ENCODE measurements around the gene MDFI. TPM values are rescaled to one million over a fixed set of nuclear protein-coding genes. Genes with fewer than 3 reads are reported as not detected.

The MDFI gene
- polyA plus RNA-seq, 1 of the 3 experiments (the other 2 are of a cell fraction) = 7.0 TPM

DNA sequence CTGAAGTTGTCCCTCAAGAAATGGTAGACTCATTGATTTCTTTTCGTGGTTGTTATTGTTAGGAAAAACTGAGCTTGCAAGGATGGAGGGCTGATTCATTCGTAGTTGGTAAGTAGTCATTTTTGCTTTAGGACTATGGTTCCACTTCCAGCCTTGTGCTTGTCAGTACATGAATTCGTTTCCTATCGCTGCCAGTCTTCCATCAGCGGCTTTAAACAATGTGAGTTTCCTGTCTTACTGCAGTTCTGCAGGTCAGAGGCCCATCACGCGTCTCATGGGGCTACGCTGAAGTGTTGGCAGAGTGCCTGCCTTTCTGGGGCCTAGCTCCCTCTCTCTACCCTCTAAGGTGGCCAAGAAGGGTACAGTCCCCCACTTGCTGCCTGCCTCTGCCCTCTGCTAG lies 11.4 kb upstream of the MDFI start:
- Histone ChIP-seq H3K27ac (ENCODE audit: low read depth in 2 of 2, low read length in 1 of 2) (no peak overlapping the region), H2AFZ (ENCODE audit: low read depth) (no peak overlapping the region), H3K9ac (no peak overlapping the region), H3K36me3 (replicated peaks in 1 of 2; ENCODE audit: control insufficient read depth in 1 of 2, insufficient read depth in 2 of 2, low read length in 1 of 2) (no peaks in the 10 kb centered on the region), H3K79me2 (ENCODE audit: insufficient read depth) (no peaks in the 10 kb centered on the region), H3K4me2 (no peak overlapping the region), H3K9me2 (no peaks in the 10 kb centered on the region), H3K4me1 (ENCODE audit: control insufficient read depth in 1 of 2, insufficient read depth in 2 of 2, low read depth in 1 of 2, low read length in 1 of 2) (peaks cover 0 to 3% of the 10 kb centered on the region in 2 experiments; a peak in 2 of 4 replicates), H3K9me3 (no peaks in the 10 kb centered on the region), H3K27me3 (ENCODE audit: insufficient read depth) (peaks cover 4% of the 10 kb centered on the region; the same call in 1 of the 2 replicates), H3F3A (replicated peaks; ENCODE audit: insufficient read depth) (no peaks in the 10 kb centered on the region), H3K4me3 (ENCODE audit: low read depth in 2 of 2, low read length in 1 of 2) (no peak overlapping the region), H4K20me1 (ENCODE audit: insufficient read depth) (no peaks in the 10 kb centered on the region)
- CTCF ChIA-PET = interaction anchor here (1.2 to 3.0 kb wide), 3 partner anchors 11 to 57 kb away, joined by 3 to 13 read pairs (median 4); no protein-coding TSS in a partner anchor
- POLR2A ChIA-PET = no interaction called here
- WGBS (ENCODE audit: low lambda C conversion rate) = 85% methylated on average over 6 of the region's 8 CpGs
- TF ChIP-seq, protein P1, sequence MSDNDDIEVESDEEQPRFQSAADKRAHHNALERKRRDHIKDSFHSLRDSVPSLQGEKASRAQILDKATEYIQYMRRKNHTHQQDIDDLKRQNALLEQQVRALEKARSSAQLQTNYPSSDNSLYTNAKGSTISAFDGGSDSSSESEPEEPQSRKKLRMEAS (IDR thresholded peaks at IDR 0.05; ENCODE audit: low read depth) = no peak
- TF ChIP-seq NFIC (IDR thresholded peaks at IDR 0.05; ENCODE audit: borderline replicate concordance) = no peak
- no peak for TF ChIP-seq EP300 (IDR thresholded peaks at IDR 0.05; ENCODE audit: borderline replicate concordance in 1 of 2, low read depth in 1 of 2, low read length in 1 of 2)
- TF ChIP-seq MXI1 (IDR thresholded peaks at IDR 0.05; ENCODE audit: low read depth, low read length) = no peak
- no peak for TF ChIP-seq RFX5 (IDR thresholded peaks at IDR 0.05; ENCODE audit: low read length)
- no peak for TF ChIP-seq TAF1 (IDR thresholded peaks at IDR 0.05; ENCODE audit: borderline replicate concordance, low read depth, low read length)
- TF ChIP-seq, protein P2, sequence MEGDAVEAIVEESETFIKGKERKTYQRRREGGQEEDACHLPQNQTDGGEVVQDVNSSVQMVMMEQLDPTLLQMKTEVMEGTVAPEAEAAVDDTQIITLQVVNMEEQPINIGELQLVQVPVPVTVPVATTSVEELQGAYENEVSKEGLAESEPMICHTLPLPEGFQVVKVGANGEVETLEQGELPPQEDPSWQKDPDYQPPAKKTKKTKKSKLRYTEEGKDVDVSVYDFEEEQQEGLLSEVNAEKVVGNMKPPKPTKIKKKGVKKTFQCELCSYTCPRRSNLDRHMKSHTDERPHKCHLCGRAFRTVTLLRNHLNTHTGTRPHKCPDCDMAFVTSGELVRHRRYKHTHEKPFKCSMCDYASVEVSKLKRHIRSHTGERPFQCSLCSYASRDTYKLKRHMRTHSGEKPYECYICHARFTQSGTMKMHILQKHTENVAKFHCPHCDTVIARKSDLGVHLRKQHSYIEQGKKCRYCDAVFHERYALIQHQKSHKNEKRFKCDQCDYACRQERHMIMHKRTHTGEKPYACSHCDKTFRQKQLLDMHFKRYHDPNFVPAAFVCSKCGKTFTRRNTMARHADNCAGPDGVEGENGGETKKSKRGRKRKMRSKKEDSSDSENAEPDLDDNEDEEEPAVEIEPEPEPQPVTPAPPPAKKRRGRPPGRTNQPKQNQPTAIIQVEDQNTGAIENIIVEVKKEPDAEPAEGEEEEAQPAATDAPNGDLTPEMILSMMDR (IDR thresholded peaks at IDR 0.05) = no peak
- TF ChIP-seq JUND (IDR thresholded peaks at IDR 0.05) = no peak
- TF ChIP-seq TCF12 (IDR thresholded peaks at IDR 0.05) = no peak
- no peak for TF ChIP-seq RAD21 (IDR thresholded peaks at IDR 0.05; ENCODE audit: low read length)
- TF ChIP-seq YY1 (IDR thresholded peaks at IDR 0.05; ENCODE audit: low read depth) = no peak
- TF ChIP-seq FOXM1 (IDR thresholded peaks at IDR 0.05; ENCODE audit: low read depth) = no peak
- no peak for TF ChIP-seq SIN3A (IDR thresholded peaks at IDR 0.05; ENCODE audit: borderline replicate concordance, low read depth, low read length)
- TF ChIP-seq EZH2phosphoT487 (IDR thresholded peaks at IDR 0.05; ENCODE audit: borderline replicate concordance, low read depth) = no peak
- no peak for TF ChIP-seq PBX3 (IDR thresholded peaks at IDR 0.05)
- TF ChIP-seq, protein P3, sequence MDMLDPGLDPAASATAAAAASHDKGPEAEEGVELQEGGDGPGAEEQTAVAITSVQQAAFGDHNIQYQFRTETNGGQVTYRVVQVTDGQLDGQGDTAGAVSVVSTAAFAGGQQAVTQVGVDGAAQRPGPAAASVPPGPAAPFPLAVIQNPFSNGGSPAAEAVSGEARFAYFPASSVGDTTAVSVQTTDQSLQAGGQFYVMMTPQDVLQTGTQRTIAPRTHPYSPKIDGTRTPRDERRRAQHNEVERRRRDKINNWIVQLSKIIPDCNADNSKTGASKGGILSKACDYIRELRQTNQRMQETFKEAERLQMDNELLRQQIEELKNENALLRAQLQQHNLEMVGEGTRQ (IDR thresholded peaks at IDR 0.05; ENCODE audit: borderline replicate concordance, low read depth, low read length) = no peak
- TF ChIP-seq, protein P4, sequence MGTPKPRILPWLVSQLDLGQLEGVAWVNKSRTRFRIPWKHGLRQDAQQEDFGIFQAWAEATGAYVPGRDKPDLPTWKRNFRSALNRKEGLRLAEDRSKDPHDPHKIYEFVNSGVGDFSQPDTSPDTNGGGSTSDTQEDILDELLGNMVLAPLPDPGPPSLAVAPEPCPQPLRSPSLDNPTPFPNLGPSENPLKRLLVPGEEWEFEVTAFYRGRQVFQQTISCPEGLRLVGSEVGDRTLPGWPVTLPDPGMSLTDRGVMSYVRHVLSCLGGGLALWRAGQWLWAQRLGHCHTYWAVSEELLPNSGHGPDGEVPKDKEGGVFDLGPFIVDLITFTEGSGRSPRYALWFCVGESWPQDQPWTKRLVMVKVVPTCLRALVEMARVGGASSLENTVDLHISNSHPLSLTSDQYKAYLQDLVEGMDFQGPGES (IDR thresholded peaks at IDR 0.05; ENCODE audit: low read depth, low read length) = no peak
- DNase-seq = no peak

Data from SK-N-SH (cell line).